Mammary epithelial cell (primary cell): ENCODE data around the gene SLC7A10.

Experiments
- EZH2 ChIP-seq: IDR thresholded peaks from 2 replicates; pipeline ENCODE4 v1.6.1; 2012; ENCODE audit warnings: low read length, inconsistent platforms, borderline replicate concordance
- TF ChIP-seq, protein P1 (sequence below), 2 donors: IDR thresholded peaks in 1 of 2; conservative IDR thresholded peaks in 1 of 2; 2 replicates each; pipeline ENCODE4 v1.5.1; 2011 to 2012; ENCODE audit warnings: inconsistent platforms in 2 of 2, low read length in 2 of 2, mild to moderate bottlenecking in 2 of 2, control low read depth in 1 of 2, low read depth in 1 of 2; ENCODE audit not compliant: insufficient read depth in 1 of 2; ENCODE audit errors: extremely low read depth in 1 of 2

- no peak for TF ChIP-seq EZH2
- TF ChIP-seq, protein P1, sequence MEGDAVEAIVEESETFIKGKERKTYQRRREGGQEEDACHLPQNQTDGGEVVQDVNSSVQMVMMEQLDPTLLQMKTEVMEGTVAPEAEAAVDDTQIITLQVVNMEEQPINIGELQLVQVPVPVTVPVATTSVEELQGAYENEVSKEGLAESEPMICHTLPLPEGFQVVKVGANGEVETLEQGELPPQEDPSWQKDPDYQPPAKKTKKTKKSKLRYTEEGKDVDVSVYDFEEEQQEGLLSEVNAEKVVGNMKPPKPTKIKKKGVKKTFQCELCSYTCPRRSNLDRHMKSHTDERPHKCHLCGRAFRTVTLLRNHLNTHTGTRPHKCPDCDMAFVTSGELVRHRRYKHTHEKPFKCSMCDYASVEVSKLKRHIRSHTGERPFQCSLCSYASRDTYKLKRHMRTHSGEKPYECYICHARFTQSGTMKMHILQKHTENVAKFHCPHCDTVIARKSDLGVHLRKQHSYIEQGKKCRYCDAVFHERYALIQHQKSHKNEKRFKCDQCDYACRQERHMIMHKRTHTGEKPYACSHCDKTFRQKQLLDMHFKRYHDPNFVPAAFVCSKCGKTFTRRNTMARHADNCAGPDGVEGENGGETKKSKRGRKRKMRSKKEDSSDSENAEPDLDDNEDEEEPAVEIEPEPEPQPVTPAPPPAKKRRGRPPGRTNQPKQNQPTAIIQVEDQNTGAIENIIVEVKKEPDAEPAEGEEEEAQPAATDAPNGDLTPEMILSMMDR (conservative IDR thresholded peaks at IDR 0.05 in 1 of 2, IDR thresholded peaks at IDR 0.05 in 1 of 2; ENCODE audit: extremely low read depth in 1 of 2, insufficient read depth in 1 of 2, low read depth in 1 of 2, low read length in 2 of 2): no peak
These were observed 28.1 kb downstream of the SLC7A10 start for GRCh38 chr19:33197591-33198000.
